GM12892 (cell line): ENCODE data around the gene TSR1.

Experiments
- POLR2A ChIP-seq: IDR thresholded peaks from 2 replicates; pipeline ENCODE4 v1.6.1; 2011; ENCODE audit warnings: low read depth, low read length, control low read depth
- TAF1 ChIP-seq: IDR thresholded peaks from 2 replicates; pipeline ENCODE4 v1.6.1; 2011; ENCODE audit warnings: low read depth, mild to moderate bottlenecking, control low read depth, low read length, borderline replicate concordance

GRCh38 chr17:2372180-2372579 is 35.9 kb upstream of the TSR1 start:
- TF ChIP-seq POLR2A = no peak
- TF ChIP-seq TAF1 = no peak
